B cell (primary cell): ENCODE results near the gene NEU2. TPM values are rescaled to one million over a fixed set of nuclear protein-coding genes. Genes with fewer than 3 reads are reported as not detected.

ENCODE experiments used
- ATAC-seq: fragments of 200-7000 bp; cut with Tn5 transposase; one replicate; pipeline ENCODE4 v1.10.0; 2021; ENCODE audit warnings: low read depth, mild to moderate bottlenecking, moderate number of reproducible peaks, moderate library complexity
- CTCF ChIA-PET: fragments of 350-600 bp; sonication (Branson Sonifier 250); formaldehyde crosslinking; loops from one replicate; lab custom pipeline; 2021; ENCODE audit warnings: antibody characterized with exemption, inconsistent platforms; lab: Charles Lee
- POLR2A ChIA-PET: fragments of 350-600 bp; sonication (Branson Sonifier 250); formaldehyde crosslinking; loops from one replicate; lab custom pipeline; 2021; ENCODE audit warnings: antibody characterized with exemption; lab: Charles Lee
- DNase-seq: peaks from one replicate; pipeline ENCODE4 v3.0.0; 2013
- H2AFZ ChIP-seq: 2 replicates; pipeline ENCODE4 v1.6.1; 2012; ENCODE audit warnings: mild to moderate bottlenecking, low read depth, low read length; ENCODE audit not compliant: insufficient read depth, poor library complexity, severe bottlenecking
- H3K27ac ChIP-seq, 2 donors: 1 replicate in 1 of 2; 2 replicates in 1 of 2; pipeline ENCODE4 v1.5.1; 2012 to 2013; ENCODE audit warnings: low read length in 2 of 2, mild to moderate bottlenecking in 2 of 2, moderate library complexity in 1 of 2
- H3K27me3 ChIP-seq, 4 experiments: fragments of 200-600 bp in 1 of 4; sonication (generic) in 1 of 4; replicated peaks in 1 of 4; 1 replicate in 2 of 4; 2 replicates in 2 of 4; pipeline versions ENCODE4 v1.6.1 to v1.7.0; 2013 to 2016; ENCODE audit warnings: low read length in 3 of 4, mild to moderate bottlenecking in 2 of 4, mixed read lengths in 1 of 4, moderate library complexity in 1 of 4; ENCODE audit not compliant: insufficient read depth in 4 of 4, control insufficient read depth in 3 of 4; ENCODE audit errors: control extremely low read depth in 1 of 4
- H3K36me3 ChIP-seq, 2 experiments: replicated peaks in 1 of 2; 1 replicate in 1 of 2; 2 replicates in 1 of 2; pipeline versions ENCODE4 v1.6.1 to v1.7.1; 2013; ENCODE audit warnings: low read length in 1 of 2; ENCODE audit not compliant: insufficient read depth in 2 of 2, control insufficient read depth in 1 of 2; ENCODE audit errors: control extremely low read depth in 1 of 2, extremely low read depth in 1 of 2
- H3K4me1 ChIP-seq, 2 donors: fragments of 200-600 bp in 1 of 2; sonication (generic) in 1 of 2; 1 replicate in 1 of 2; 2 replicates in 1 of 2; pipeline versions ENCODE4 v1.5.1 to v1.6.1; 2013 to 2017; ENCODE audit warnings: low read length in 2 of 2; ENCODE audit not compliant: control insufficient read depth in 2 of 2, insufficient read depth in 2 of 2
- H3K4me2 ChIP-seq: replicated peaks from 2 replicates; pipeline ENCODE3; 2012; ENCODE audit warnings: mild to moderate bottlenecking, low read depth, low read length; ENCODE audit not compliant: poor library complexity, severe bottlenecking
- H3K4me3 ChIP-seq, 5 experiments: fragments of 200-600 bp in 1 of 5; sonication (generic) in 1 of 5; 1 replicate in 3 of 5; 2 replicates in 2 of 5; pipeline versions ENCODE4 v1.5.1 to v1.7.0; 2011 to 2016; ENCODE audit warnings: low read length in 4 of 5, mild to moderate bottlenecking in 4 of 5, low read depth in 2 of 5, control low read depth in 1 of 5, moderate library complexity in 1 of 5; ENCODE audit not compliant: insufficient read depth in 1 of 5; ENCODE audit errors: control extremely low read depth in 1 of 5, extremely low read depth in 1 of 5
- H3K79me2 ChIP-seq: fragments of 200-600 bp; sonication (generic); one replicate; pipeline ENCODE4 v1.6.0; 2016; ENCODE audit warnings: low read length; ENCODE audit not compliant: control insufficient read depth, insufficient read depth
- H3K9ac ChIP-seq: fragments of 200-600 bp; sonication (generic); 2 replicates; pipeline ENCODE4 v1.6.1; 2017; ENCODE audit warnings: mild to moderate bottlenecking, low read length, moderate library complexity
- H3K9me3 ChIP-seq, 3 donors: one replicate each; pipeline versions ENCODE4 v1.6.1 to v1.7.1; 2013; ENCODE audit warnings: low read length in 2 of 3; ENCODE audit not compliant: control insufficient read depth in 2 of 3, insufficient read depth in 1 of 3; ENCODE audit errors: control extremely low read depth in 1 of 3
- H4K20me1 ChIP-seq: 2 replicates; pipeline ENCODE4 v1.6.0; 2012; ENCODE audit warnings: mild to moderate bottlenecking, low read length; ENCODE audit not compliant: insufficient read depth, control insufficient read depth, poor library complexity, severe bottlenecking
- H3K27ac Mint-ChIP-seq: one replicate; pipeline ENCODE4 v1.8.0; 2021; ENCODE audit warnings: mixed read lengths
- H3K27me3 Mint-ChIP-seq: one replicate; pipeline ENCODE4 v1.8.0; 2021; ENCODE audit warnings: mixed read lengths
- H3K4me1 Mint-ChIP-seq: one replicate; pipeline ENCODE4 v1.8.0; 2021; ENCODE audit warnings: mixed read lengths
- H3K4me3 Mint-ChIP-seq: one replicate; pipeline ENCODE4 v1.8.0; 2021; ENCODE audit warnings: mixed read lengths
- H3K9me3 Mint-ChIP-seq: one replicate; pipeline ENCODE4 v1.8.0; 2022; ENCODE audit warnings: mixed read lengths; ENCODE audit not compliant: insufficient read depth
- EZH2 ChIP-seq: IDR thresholded peaks from 2 replicates; pipeline ENCODE4 v1.6.1; 2012; ENCODE audit warnings: borderline replicate concordance, low read depth, mild to moderate bottlenecking, moderate library complexity, low read length; ENCODE audit not compliant: insufficient read depth, poor library complexity, severe bottlenecking
- WGBS: methylation state at CpG from one replicate; pipeline ENCODE4 v1.1.5; 2013; ENCODE audit warnings: missing lambda C conversion rate; ENCODE audit not compliant: insufficient coverage; 5-methylcytosine and 5-hydroxymethylcytosine counted together
- intact Hi-C: fragments of 100-400 bp; cut with micrococcal nuclease; formaldehyde crosslinking; loops from one replicate; pipeline ENCODE4 v1.10.0; 2022
- polyA plus RNA-seq: library from polyadenylated mRNA; depleted of rRNA; stranded (reverse); fragments of >200 nt; gene quantifications from 2 replicates; pipeline ENCODE4 v1.2.3, GENCODE V29; 2012
- total RNA-seq, 2 donors: library from RNA; stranded (reverse); fragments of 120-200 nt in 1 of 2; gene quantifications; 1 replicate in 1 of 2; 2 replicates in 1 of 2; pipeline versions ENCODE4 v1.2.3 to v1.2.4, GENCODE V29; 2013 to 2022
- TF ChIP-seq, protein P1 (sequence below): fragments of 200-600 bp; IDR thresholded peaks from one replicate; pipeline ENCODE4 v1.8.0; 2022; ENCODE audit warnings: antibody characterized with exemption, mild to moderate bottlenecking

The NEU2 gene
- total and polyA plus RNA-seq, 2 donors (not counting 1 experiment from before 2014, with no cell fraction given) = not detected

DNA sequence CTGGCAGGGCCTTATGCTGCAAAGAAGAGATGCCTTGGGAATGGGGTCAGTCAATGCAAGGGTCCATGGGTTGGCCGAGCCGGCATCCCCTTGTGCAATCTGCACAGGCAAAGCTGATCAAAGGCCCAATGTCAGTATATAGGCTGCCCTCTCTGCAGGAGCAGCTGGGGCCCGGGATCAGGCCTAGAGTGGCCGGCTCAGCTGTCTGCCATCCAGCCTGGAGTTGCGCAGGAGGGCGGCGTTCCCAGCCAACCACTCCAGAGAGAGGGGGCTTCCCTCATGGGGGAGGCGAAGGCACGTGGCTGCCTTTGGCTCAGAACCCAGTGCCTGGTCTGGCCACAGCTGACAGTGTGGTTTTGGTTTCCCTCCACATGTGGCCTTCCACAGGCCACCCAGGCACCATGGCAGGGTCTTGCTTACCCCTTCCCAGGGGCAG, 31.5 kb downstream of the NEU2 start:
- intact Hi-C loops = loop anchor here (5.0 kb wide), 2 partner anchors 268 to 367 kb away; partner anchors contain the start of gene GIGYF2
- no peak for ATAC-seq
- DNase-seq = no peak
- peak overlapping the region; percentile 45 to 68 for H3K27ac ChIP-seq
- H3K36me3 ChIP-seq = peaks cover 2 to 55% of the 10 kb centered on the region in 2 experiments
- peak overlapping the region; percentile 80 for H3K4me2 ChIP-seq
- H3K79me2 ChIP-seq = peaks cover 95% of the 10 kb centered on the region
- H3K9ac ChIP-seq = peak overlapping the region; percentile 97
- POLR2A ChIA-PET = interaction anchor here (0.8 to 4.8 kb wide), 6 partner anchors 12 to 61 kb away, joined by 3 to 38 read pairs (median 5); no protein-coding TSS in a partner anchor
- H4K20me1 ChIP-seq = peaks cover 71% of the 10 kb centered on the region
- CTCF ChIA-PET = interaction anchor here (0.6 to 4.7 kb wide), 10 partner anchors 10 to 188 kb away, joined by 3 to 20 read pairs (median 4); partner anchors contain the start of gene ATG16L1
- H3K27me3 Mint-ChIP-seq = no peaks in the 10 kb centered on the region
- H2AFZ ChIP-seq = no peak overlapping the region
- H3K4me1 ChIP-seq = peaks cover 57 to 83% of the 10 kb centered on the region in 2 donors
- peaks cover 0 to 3% (median 0%) of the 10 kb centered on the region in 3 donors for H3K9me3 ChIP-seq
- no peaks in the 10 kb centered on the region for H3K9me3 Mint-ChIP-seq
- WGBS = 43% methylated on average over 9 of the region's 9 CpGs
- peaks cover 66% of the 10 kb centered on the region for H3K4me1 Mint-ChIP-seq
- no peaks in the 10 kb centered on the region for H3K27me3 ChIP-seq
- peak overlapping the region; percentile 87 for H3K27ac Mint-ChIP-seq
- TF ChIP-seq, protein P1, sequence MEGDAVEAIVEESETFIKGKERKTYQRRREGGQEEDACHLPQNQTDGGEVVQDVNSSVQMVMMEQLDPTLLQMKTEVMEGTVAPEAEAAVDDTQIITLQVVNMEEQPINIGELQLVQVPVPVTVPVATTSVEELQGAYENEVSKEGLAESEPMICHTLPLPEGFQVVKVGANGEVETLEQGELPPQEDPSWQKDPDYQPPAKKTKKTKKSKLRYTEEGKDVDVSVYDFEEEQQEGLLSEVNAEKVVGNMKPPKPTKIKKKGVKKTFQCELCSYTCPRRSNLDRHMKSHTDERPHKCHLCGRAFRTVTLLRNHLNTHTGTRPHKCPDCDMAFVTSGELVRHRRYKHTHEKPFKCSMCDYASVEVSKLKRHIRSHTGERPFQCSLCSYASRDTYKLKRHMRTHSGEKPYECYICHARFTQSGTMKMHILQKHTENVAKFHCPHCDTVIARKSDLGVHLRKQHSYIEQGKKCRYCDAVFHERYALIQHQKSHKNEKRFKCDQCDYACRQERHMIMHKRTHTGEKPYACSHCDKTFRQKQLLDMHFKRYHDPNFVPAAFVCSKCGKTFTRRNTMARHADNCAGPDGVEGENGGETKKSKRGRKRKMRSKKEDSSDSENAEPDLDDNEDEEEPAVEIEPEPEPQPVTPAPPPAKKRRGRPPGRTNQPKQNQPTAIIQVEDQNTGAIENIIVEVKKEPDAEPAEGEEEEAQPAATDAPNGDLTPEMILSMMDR = no peak
- no peak for TF ChIP-seq EZH2
- H3K4me3 Mint-ChIP-seq = peak overlapping the region; percentile 76
- H3K4me3 ChIP-seq = peak overlapping the region in 4 of 5 experiments; percentile 91 to 99 (median 96)
